SW 1271 (cell line): ENCODE results near the gene CNTNAP2.
"Not testable (repeated sequence)": the region's sequence is repeated elsewhere in the genome, so short reads cannot be mapped to it uniquely, and the experiment has no call there.

Source experiments
- DNase-seq, 2 experiments: peaks; one replicate each; lab custom pipeline; 2025; lab: John Stamatoyannopoulos, UW

Gene CNTNAP2

GRCh38 chr7:146885231-146885630, 768.6 kb downstream of the CNTNAP2 start:
- no peak for DNase-seq

GRCh38 chr7:146889806-146890555, 773.4 kb downstream of the CNTNAP2 start:
- no peak for DNase-seq

GRCh38 chr7:146892151-146892550, 775.5 kb downstream of the CNTNAP2 start:
- DNase-seq = no peak

GRCh38 chr7:146894927-146895326, 778.3 kb downstream of the CNTNAP2 start:
- DNase-seq = no peak

- DNase-seq = no peak
Measured at GRCh38 chr7:146902266-146902665, 785.7 kb downstream of the CNTNAP2 start.

GRCh38 chr7:146902728-146903127, 786.1 kb downstream of the CNTNAP2 start:
- DNase-seq = no peak

GRCh38 chr7:146905746-146906145, 789.1 kb downstream of the CNTNAP2 start:
- DNase-seq = not testable (repeated sequence)

GRCh38 chr7:146922782-146923181, 806.2 kb downstream of the CNTNAP2 start:
- no peak for DNase-seq

GRCh38 chr7:146926841-146927240, 810.2 kb downstream of the CNTNAP2 start:
- DNase-seq = no peak

- no peak for DNase-seq
Measured at GRCh38 chr7:146937836-146938235, 821.2 kb downstream of the CNTNAP2 start.

- DNase-seq = no peak
Measured at GRCh38 chr7:146943483-146943882, 826.9 kb downstream of the CNTNAP2 start.

- no peak for DNase-seq
Measured at GRCh38 chr7:146948703-146949102, 832.1 kb downstream of the CNTNAP2 start.

GRCh38 chr7:146956321-146956720, 839.7 kb downstream of the CNTNAP2 start:
- no peak for DNase-seq

- no peak for DNase-seq
Measured at GRCh38 chr7:146956853-146957252, 840.3 kb downstream of the CNTNAP2 start.

- DNase-seq = no peak
Measured at GRCh38 chr7:146960773-146961391, 844.3 kb downstream of the CNTNAP2 start.

- peak in 1 of 2 experiments; percentile 23 for DNase-seq
Measured at GRCh38 chr7:146961617-146962016, 845.0 kb downstream of the CNTNAP2 start.

GRCh38 chr7:146966274-146966673, 849.7 kb downstream of the CNTNAP2 start:
- no peak for DNase-seq

GRCh38 chr7:146982482-146982881, 865.9 kb downstream of the CNTNAP2 start:
- DNase-seq = no peak

GRCh38 chr7:146991596-146991995, 875.0 kb downstream of the CNTNAP2 start:
- DNase-seq = no peak

- DNase-seq = no peak
Measured at GRCh38 chr7:146993764-146994163, 877.2 kb downstream of the CNTNAP2 start.

GRCh38 chr7:147008530-147008929, 891.9 kb downstream of the CNTNAP2 start:
- DNase-seq = no peak

GRCh38 chr7:147012666-147013065, 896.1 kb downstream of the CNTNAP2 start:
- DNase-seq = no peak

GRCh38 chr7:147013825-147014224, 897.2 kb downstream of the CNTNAP2 start:
- no peak for DNase-seq
